ENCODE data around the gene SLC11A2. TPM values are rescaled to one million over a fixed set of nuclear protein-coding genes. Genes with fewer than 3 reads are reported as not detected.

Gene SLC11A2
- polyA plus RNA-seq, 3 donors from 2014 or later, result 9.7 to 14.8 (median 11.2) TPM

DNA sequence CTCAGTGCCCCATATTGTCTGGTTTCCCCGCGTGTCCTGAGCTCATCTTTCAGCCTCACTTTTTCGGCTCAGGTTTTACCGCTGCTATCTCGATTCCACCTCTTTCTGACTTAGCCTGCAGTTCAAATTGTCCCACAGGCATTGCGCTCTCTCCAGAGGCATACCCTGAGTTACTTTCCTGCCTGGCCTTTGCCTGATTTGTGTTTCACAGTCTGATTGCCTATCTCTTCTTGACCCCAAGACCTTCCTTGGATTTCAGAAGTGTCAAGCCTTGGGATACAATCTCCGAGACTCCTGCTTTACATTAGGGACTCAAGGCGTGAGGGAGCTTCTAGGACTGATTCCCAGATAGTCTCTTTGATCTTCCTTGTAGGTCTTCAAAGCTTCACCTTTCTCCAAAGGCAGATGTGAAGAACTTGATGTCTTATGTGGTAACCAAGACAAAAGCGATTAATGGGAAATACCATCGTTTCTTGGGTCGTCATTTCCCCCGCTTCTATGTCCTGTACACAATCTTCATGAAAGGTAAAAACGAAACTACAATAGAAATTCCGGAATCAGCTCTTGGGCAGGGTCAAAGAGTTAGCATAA, 22.6 kb upstream of the SLC11A2 start:
- H3K36me3 Mint-ChIP-seq, result peaks cover 5 to 6% (median 5%) of the 10 kb centered on the region in 3 donors
- DNase-seq, result no peak

DNA sequence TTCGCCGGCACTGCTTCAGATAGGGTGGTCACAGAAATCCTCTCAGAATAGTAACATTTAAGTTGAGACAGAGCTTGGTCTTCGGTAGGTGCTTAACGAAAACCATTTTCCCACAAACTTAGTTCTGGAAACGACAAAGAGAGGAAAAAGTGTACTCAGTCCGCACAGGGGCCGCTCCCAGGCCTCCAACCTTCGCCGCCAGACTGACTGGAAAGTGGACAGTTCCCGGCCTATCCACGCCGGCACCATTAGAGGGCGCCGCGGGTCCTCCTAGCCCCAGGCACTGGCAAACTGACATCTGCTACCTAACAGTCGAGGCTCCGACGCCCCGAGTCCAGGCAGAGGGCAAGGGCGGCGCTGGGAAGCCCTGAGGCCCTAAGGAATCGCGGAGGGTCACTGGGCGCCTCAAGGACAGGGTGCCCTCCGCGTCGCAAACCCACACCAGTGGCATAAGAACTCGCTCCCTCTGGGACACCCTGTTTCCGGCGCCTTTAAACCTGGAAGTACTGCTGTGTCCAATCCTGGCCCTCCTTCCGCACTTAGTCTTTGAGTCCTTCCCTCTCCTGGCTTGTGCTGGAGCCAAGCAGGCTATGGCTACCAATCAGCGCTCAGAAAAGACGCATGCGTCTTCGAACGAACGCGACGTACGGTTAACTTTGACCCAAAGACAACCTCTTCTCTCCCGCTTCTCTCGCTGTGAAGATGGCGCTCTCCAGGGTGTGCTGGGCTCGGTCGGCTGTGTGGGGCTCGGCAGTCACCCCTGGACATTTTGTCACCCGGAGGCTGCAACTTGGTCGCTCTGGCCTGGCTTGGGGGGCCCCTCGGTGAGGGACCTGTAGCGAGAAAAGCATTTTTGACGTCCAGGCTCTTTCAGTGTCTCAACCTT, 21.7 kb upstream of the SLC11A2 start, which contains the start of gene LETMD1:
TSS of gene LETMD1 (plus strand) at position 673 of the 886 bp plus-strand sequence. CDS start at position 703, 30 bp downstream.
- DNase-seq, result peak; percentile 91 to 93 (median 93)
- peak within 1 kb of the TSS; percentile 92 to 99 (median 96) for H3K27ac Mint-ChIP-seq
- H3K36me3 Mint-ChIP-seq, result peaks cover 5 to 6% (median 5%) of the 10 kb centered on the region in 3 donors
- peaks cover 33 to 34% of the 10 kb centered on the region in 2 donors for H3K4me1 Mint-ChIP-seq
- H3K9me3 Mint-ChIP-seq, result no peaks in the 10 kb centered on the region
- H3K4me3 Mint-ChIP-seq, result peak within 1 kb of the TSS; percentile 91 to 98 (median 95)
- H3K27me3 Mint-ChIP-seq (ENCODE audit: low read depth in 3 of 3), result peaks cover 3 to 6% (median 4%) of the 10 kb centered on the region in 3 donors

More for the DNA sequence above, 22.6 kb upstream of the SLC11A2 start:
- peaks cover 3 to 6% (median 4%) of the 10 kb centered on the region in 3 donors for H3K27me3 Mint-ChIP-seq (ENCODE audit: low read depth in 3 of 3)
- peak overlapping the region; percentile 92 to 99 (median 96) for H3K27ac Mint-ChIP-seq
- peak overlapping the region; percentile 91 to 98 (median 95) for H3K4me3 Mint-ChIP-seq
- H3K4me1 Mint-ChIP-seq, result peaks cover 33 to 34% of the 10 kb centered on the region in 2 donors
- no peaks in the 10 kb centered on the region for H3K9me3 Mint-ChIP-seq

DNA sequence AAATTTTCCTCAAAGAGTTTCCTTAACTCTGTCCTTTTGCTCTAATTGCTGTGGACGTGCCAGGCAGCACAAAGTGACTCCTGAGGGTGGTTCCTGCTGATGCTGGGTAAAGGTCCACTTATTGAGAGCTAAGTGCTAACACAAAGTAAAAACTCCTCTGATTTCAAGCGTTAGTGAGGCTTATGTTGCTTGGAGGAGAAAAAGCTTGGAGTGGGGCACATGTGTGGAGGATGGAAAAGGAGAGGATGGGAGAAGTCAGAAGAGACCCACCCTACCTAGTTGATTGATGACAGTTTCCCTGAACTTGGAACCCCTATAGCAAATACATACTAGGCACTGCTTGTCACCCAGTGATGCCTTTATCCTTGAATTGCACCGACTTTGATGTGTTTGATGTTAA, 10.1 kb upstream of the SLC11A2 start:
- no peaks in the 10 kb centered on the region for H3K9me3 Mint-ChIP-seq

DNA sequence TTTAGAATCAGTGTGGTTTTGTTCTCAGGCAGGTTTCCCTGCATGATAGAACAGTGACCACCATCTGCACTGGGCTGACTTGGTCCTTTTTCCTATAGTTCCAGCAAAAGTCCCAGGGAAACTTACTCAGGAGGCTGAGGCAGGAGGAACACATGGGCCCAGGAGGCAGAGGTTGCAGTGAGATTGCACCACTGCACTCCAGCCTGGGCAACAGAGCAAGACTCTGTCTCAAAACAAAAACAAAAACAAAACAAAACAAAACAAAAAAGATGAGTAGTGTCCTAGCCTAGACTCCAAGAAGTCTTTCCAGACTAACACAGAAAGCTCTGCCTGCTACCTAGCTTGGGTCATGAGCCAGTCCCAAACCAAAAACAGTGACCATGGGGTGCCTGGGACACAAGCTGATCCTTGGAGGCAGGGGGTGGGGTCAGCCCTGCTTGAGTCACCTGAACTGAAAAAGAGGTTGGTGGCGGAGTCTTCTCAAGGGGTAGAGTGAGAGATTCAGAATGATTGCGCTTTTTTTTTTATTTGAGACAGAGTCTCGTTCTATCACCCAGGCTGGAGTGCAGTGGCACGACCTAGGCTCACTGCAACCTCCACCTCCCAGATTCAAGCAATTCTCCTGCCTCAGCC, 7.4 kb upstream of the SLC11A2 start:
- H3K27me3 Mint-ChIP-seq (ENCODE audit: low read depth in 3 of 3), result no peaks in the 10 kb centered on the region
- H3K36me3 Mint-ChIP-seq, result no peaks in the 10 kb centered on the region
- no peak overlapping the region for H3K4me3 Mint-ChIP-seq
- no peak for DNase-seq
- no peaks in the 10 kb centered on the region for H3K9me3 Mint-ChIP-seq
- no peak overlapping the region for H3K27ac Mint-ChIP-seq
- H3K4me1 Mint-ChIP-seq, result no peaks in the 10 kb centered on the region

More for the DNA sequence above, 10.1 kb upstream of the SLC11A2 start:
- no peaks in the 10 kb centered on the region for H3K27me3 Mint-ChIP-seq (ENCODE audit: low read depth in 3 of 3)
- no peak overlapping the region for H3K27ac Mint-ChIP-seq
- no peaks in the 10 kb centered on the region for H3K4me1 Mint-ChIP-seq
- H3K4me3 Mint-ChIP-seq, result no peak overlapping the region
- no peaks in the 10 kb centered on the region for H3K36me3 Mint-ChIP-seq
- no peak for DNase-seq

DNA sequence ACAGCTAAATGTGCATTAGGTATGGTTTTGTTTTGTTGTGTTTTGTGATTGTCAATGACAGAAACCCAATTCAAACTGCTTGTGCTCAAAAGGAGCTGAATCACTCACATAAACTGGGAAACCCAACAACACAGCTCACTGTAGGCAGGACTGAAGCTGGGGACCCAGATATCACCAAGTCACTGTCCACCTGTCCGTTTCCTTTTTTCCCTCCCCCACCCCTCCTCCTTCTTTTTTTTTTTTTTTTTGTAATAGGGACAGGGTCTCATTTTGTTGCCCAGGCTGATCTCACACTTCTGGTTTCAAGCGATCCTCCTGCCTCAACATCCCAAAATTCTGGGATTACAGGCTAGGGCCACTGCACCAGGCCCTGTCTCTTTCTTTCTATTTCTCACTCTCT, 6.9 kb upstream of the SLC11A2 start:
- H3K4me3 Mint-ChIP-seq, result no peak overlapping the region
- H3K4me1 Mint-ChIP-seq, result no peaks in the 10 kb centered on the region
- no peaks in the 10 kb centered on the region for H3K27me3 Mint-ChIP-seq (ENCODE audit: low read depth in 3 of 3)
- no peaks in the 10 kb centered on the region for H3K9me3 Mint-ChIP-seq
- H3K36me3 Mint-ChIP-seq, result no peaks in the 10 kb centered on the region
- no peak overlapping the region for H3K27ac Mint-ChIP-seq
- no peak for DNase-seq

DNA sequence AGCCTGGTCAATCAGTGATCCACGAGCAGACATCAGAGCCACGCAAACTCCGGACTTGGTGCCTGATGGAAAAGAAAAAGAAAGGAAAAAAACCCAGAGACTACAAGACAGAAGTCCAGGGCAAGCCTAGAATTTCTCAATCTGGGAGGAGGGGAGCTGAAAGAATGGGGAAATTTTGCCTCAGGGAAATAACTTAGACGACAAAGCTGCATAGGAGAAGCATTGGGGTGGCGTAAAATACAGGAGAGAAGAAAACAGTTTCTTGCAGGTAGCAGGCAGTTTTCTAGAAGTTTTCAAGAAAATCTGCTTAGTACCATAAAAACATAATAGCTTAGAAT, 2.6 kb upstream of the SLC11A2 start:
- Mint-ChIP-seq H3K27me3 (ENCODE audit: low read depth in 3 of 3) (peaks cover 2 to 3% (median 2%) of the 10 kb centered on the region in 3 donors), H3K36me3 (no peaks in the 10 kb centered on the region), H3K9me3 (no peaks in the 10 kb centered on the region), H3K27ac (no peak overlapping the region), H3K4me1 (peaks cover 27% of the 10 kb centered on the region in 2 donors), H3K4me3 (no peak overlapping the region)
- no peak for DNase-seq

DNA sequence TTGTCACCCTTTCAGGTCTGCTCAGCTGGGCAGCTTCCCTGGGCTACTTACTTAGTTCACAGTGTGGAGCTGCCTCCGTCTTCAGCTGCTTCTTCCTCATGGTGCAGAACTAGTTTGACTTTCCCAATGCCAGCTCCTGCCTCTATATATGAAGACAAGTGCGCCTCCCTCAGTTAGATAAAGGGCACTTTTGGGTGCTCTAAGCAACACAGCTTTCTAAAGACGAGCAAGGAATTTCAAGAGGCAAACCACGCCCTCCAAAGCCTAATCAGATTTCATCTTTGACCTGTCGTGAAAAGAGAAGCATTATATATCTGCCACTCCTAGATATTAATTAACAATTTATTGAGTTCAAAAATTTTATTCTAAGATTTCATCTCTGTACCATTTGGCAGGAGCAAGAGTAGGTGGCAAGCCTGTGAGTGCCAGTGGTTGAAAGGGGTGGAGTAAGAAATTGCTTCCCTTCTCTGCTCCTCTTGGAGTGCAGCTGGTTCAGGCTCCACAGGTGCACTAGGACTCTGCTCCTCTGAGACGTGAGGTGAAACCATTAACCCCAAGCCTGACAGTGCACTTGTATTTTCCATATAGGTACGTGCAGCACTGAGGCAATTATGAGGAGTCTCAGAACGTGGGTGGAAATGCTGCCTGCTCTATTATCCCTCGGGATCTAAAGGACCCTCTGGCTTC, 2.1 kb upstream of the SLC11A2 start:
- Mint-ChIP-seq H3K4me1 (peaks cover 27 to 29% of the 10 kb centered on the region in 2 donors), H3K9me3 (no peaks in the 10 kb centered on the region), H3K27me3 (ENCODE audit: low read depth in 3 of 3) (peaks cover 2 to 3% (median 2%) of the 10 kb centered on the region in 3 donors), H3K27ac (no peak overlapping the region), H3K36me3 (no peaks in the 10 kb centered on the region), H3K4me3 (peak overlapping the region in 4 of 5 donors; percentile 15 to 24 (median 20))
- no peak for DNase-seq

DNA sequence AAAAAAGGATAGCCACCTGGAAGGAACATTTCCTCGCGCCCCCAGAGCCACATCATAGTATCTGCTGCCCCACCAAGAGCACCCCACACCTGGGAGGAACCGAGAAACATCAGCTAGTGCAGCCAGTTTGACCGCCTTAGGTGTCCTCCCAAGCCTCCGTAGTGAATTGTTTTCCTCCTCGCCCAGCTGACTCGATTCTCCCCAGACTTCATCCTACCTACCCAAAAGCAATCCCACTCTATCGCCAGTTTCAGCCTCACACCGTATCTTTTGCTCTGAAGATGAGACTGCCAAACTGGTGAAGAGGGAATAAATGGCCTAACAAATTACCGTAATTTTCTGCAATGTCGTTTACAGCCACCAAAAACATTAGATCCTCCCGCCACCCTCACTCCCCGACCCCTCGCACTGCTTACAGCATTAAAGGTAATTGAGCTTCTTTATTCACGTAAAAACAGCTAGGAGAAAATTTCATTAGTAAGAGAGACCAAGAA, 1.2 kb upstream of the SLC11A2 start:
- Mint-ChIP-seq H3K4me1 (peaks cover 29 to 32% of the 10 kb centered on the region in 2 donors), H3K36me3 (no peaks in the 10 kb centered on the region), H3K27ac (peak overlapping the region in 1 of 6 donors; percentile 45), H3K9me3 (no peaks in the 10 kb centered on the region), H3K4me3 (peak overlapping the region; percentile 24 to 98 (median 67)), H3K27me3 (ENCODE audit: low read depth in 3 of 3) (peaks cover 2 to 3% (median 2%) of the 10 kb centered on the region in 3 donors)
- DNase-seq, result no peak

DNA sequence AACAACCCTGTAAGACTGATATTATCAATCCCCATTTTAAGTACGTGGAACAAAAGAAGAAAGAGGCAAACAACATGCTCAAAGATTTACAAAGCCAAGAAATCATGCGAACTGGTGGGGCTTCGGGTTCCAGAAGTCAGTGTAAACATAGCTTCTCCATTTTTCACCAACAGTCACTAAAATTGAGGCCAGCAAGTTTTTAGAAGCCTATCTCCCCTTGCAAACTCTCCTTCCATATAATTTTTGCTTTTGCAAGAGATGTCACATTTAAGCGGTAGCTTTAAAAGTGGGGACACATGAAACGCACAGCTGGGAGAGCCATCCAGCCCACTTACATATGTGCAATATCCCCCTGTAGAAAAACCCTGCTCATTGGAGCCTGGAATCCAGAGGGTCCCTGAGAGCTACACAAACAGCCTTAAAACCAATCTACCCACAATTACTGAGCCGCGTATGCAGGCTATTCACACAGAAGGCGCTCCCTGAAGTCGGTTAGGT, 797 bp downstream of the SLC11A2 start:
- Mint-ChIP-seq H3K36me3 (no peaks in the 10 kb centered on the region), H3K27me3 (ENCODE audit: low read depth in 3 of 3) (peaks cover 2 to 3% (median 3%) of the 10 kb centered on the region in 3 donors), H3K27ac (peak overlapping the region; percentile 88 to 98 (median 97)), H3K4me3 (peak overlapping the region; percentile 96 to 99 (median 98)), H3K4me1 (peaks cover 47 to 52% of the 10 kb centered on the region in 2 donors), H3K9me3 (no peaks in the 10 kb centered on the region)
- DNase-seq, result no peak

DNA sequence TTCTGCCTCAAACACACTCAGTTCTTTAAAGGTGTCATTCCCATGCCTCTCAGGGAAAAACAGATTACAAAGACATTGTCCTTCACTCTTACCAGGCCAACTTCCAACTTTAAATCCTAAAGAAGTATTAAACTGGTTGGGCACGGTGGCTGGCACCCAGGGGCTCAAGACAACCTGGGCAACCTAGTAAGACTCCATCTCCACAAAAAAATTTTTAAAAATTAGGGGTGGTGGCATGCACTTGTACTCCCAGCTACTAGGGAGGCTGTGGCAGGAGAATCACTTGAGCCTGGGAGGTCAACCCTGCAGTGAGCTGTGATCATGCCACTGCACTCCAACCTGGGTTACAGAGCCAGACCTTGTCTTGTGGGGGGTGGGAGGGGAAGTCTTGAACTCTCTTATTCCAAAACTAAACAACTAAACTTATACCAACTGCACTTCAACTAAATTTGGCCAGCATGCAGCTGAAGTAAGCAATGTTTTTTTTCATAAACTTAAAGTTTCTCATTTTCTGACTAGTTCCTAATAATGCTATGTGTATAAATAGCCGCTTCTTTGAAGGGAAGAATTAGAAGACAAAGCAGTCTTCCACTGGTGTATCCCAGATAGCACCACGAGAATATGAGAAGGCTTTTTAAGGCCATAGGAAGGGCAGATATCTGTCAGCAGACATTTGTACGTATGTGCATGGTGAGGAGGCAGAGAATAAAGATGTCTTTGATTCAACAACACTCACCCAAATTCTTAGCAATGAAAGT, 2.4 kb downstream of the SLC11A2 start:
- no peak for DNase-seq
- peaks cover 48 to 58% of the 10 kb centered on the region in 2 donors for H3K4me1 Mint-ChIP-seq

DNA sequence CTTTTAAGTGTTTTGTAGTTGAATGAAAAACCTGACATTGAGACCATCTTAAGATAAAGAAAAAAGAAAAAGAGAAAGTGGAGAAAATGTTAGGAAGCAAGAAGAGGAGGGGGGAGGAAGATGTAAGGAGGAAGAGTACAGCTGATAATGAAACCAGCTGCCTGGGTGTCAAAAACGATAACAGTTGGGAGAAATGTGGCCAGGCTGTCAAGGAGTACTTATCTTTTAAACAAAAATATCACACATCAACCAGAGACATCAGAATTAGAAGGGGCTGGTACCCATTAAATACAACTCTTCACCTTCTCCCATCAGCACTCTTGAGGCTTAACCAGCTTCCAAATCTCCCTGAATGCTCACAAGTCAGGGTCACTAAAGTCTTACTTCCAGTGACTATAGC, 4.5 kb downstream of the SLC11A2 start:
- peak overlapping the region; percentile 88 to 90 (median 90) for H3K27ac Mint-ChIP-seq

More for the DNA sequence above, 2.4 kb downstream of the SLC11A2 start:
- Mint-ChIP-seq H3K4me3 (peak overlapping the region; percentile 96 to 99 (median 98)), H3K9me3 (no peaks in the 10 kb centered on the region), H3K27ac (peak overlapping the region; percentile 1 to 97 (median 93)), H3K36me3 (no peaks in the 10 kb centered on the region), H3K27me3 (ENCODE audit: low read depth in 3 of 3) (peaks cover 2 to 3% (median 3%) of the 10 kb centered on the region in 3 donors)

DNA sequence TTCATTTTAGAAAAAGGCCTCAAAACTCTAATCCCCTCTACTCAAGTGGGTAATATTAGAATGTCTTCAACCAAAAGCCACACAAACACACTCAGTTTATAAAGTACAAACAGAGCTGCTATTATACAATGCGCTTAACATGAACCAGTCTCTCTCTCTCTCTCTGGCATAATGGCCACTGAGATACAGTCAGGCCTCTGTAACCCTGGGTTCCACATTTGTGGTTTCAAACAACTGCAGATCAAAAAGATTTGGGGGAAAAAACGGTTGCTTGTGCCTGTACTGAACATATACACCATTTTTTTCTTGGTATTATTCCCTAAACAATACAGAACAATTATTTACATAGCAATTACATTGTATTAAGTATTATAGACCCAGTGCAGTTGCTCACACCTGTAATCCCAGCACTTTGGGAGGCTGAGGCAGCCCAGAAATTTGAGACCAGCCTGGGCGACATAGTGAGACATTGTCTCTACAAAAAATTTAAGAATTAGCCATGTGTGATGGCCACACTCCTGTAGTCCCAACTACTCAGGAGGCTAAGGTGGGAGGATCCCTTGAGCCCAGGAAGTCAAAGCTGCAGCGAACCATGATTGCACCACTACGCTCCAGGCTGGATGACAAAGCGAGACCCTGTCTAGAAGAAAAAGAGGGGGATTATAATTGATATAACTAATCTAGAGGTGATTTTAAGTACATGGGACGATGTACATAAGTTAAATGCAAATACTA, 5.6 kb downstream of the SLC11A2 start:
- Mint-ChIP-seq H3K36me3 (no peaks in the 10 kb centered on the region), H3K4me1 (peaks cover 42 to 52% of the 10 kb centered on the region in 2 donors), H3K4me3 (peak overlapping the region in 3 of 5 donors; percentile 38 to 77 (median 43)), H3K9me3 (no peaks in the 10 kb centered on the region), H3K27ac (peak overlapping the region; percentile 17 to 89 (median 84)), H3K27me3 (ENCODE audit: low read depth in 3 of 3) (peaks cover 0 to 1% (median 0%) of the 10 kb centered on the region in 3 donors)
- DNase-seq, result no peak

More for the DNA sequence above, 4.5 kb downstream of the SLC11A2 start:
- DNase-seq, result peak; percentile 13 to 31 (median 25)
- Mint-ChIP-seq H3K9me3 (no peaks in the 10 kb centered on the region), H3K27me3 (ENCODE audit: low read depth in 3 of 3) (peaks cover 2 to 3% (median 3%) of the 10 kb centered on the region in 3 donors), H3K4me1 (peaks cover 49 to 60% of the 10 kb centered on the region in 2 donors), H3K4me3 (peak overlapping the region; percentile 61 to 90 (median 76)), H3K36me3 (no peaks in the 10 kb centered on the region)

Measured in immature natural killer cell (primary cell).